Cerebellar cortex (tissue), 1 donor: ENCODE results near the gene SPON1.
"Not testable (repeated sequence)": the region's sequence is repeated elsewhere in the genome, so short reads cannot be mapped to it uniquely, and the experiment has no call there.

Source experiments
- DNase-seq: peaks from one replicate; pipeline ENCODE4 v3.0.0-alpha.2; 2015; ENCODE audit warnings: low spot score

Gene SPON1

DNA sequence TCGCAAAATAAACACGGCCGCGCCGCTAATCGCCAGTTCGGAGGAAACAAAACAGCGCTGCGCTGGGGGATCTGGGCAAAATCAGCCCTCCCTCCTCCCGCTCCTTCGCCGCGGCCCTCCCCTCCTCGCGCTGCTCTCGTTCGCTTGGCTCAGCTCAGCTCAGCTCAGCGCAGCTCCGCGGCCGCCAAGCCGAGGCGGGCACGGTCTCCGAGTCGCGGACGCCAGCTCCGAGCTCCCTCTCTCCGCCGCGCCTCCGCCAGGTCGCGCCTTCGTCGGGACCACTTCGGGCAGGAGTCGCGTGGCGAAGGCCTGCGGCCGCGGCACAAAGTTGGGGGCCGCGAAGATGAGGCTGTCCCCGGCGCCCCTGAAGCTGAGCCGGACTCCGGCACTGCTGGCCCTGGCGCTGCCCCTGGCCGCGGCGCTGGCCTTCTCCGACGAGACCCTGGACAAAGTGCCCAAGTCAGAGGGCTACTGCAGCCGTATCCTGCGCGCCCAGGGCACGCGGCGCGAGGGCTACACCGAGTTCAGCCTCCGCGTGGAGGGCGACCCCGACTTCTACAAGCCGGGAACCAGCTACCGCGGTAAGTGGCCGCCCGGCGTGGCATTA, at the start of gene SPON1:
Gene SPON1, plus strand, starts transcription at position 162 of the 607 bp plus-strand sequence. Its CDS starts 182 bp downstream, at position 344.
- peak; percentile 33 for DNase-seq

DNA sequence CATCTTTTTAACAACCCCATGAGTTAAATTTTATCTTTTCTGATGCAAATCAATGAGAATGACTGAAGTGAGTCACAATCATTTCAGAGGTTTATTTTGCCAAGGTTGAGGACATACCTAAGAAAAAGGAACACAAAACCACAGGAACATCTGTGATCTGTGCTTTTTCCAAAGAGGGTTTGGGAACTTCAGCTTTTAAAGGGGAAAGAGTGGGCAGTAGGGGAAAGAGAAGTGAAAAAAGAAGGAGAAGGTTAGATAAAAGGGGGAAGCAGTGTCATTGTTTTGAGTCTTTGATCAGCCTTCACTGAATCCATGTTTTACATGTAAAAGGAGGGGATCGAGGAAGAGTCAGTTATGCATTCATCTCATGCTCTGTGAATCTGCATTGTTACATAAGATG, 45.3 kb upstream of the SPON1 start:
- DNase-seq, result no peak

DNA sequence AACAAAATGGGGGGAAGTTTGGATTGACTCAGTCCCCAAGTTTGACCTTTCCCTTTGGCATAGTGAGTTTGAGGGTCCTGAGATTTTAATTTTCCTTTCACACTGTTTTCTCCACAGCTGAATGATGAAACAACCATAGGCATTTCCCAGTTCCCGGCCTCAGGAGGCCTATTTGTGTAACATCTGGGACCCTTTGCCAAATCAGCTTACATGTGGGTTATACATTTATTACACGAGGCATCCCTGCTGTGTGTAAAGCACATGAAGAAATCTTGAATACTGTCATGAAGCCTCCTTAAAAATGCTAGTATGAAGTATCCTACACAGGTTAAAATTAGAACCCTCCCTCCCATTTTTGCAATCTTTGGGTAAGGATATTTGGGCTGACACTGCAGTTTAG, 44.6 kb upstream of the SPON1 start:
- no peak for DNase-seq

DNA sequence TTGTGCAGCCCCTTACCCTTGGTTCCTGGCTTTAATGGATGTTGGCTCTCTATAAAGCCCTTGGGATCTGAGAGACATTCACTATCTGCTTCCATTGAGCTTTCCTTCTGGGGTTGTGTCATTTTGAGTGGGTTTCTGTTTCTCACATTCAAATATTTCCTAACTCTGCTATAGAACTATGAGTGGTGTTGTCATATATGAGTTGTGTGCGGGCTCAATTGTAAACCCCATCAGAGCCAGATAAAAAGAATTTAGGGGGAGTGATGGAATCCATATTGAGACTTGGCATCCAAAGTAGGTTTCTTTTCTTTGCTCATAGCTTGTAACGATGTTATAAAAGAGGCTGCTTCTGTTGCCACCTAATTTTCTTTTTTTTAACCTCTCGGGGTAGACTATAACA, 41.8 kb upstream of the SPON1 start:
- DNase-seq, result no peak

DNA sequence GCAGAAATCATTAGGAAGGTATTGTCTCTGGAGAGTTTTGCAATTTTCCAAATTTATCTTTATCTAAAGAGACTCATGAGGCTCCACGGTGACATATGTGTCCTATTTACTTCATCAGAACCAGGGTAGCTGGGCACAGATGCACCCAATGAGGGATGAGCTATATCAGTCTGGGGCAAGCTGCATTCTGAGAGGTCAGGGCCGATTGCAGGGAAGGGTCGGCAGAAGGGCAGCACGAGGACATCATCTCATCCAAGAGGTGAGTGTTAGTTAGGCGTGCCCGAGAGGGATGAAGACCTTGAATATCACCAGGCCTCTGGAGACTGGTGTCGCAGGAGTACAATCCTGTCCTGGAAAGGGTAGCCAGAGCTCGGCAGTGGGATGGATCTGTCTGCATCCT, 41.0 kb upstream of the SPON1 start:
- DNase-seq, result peak; percentile 39

DNA sequence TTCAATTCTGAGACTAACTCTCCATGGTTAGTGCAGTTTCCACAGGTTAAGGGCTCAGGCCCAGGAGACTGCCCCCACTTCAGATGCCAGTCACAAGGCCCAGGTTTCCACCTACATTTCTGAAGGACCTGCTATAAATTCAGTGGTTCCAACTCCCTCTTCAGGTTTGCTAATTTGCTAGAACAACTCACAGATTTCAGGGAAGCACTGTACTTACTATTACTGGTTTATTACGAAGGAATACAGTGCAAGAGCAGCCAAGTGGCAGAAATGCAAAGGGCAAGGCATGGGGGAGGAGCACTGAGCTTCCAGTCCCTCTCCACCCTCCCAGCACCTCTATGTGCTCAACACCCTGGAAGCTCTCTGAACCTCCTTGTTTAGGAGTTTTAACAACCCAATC, 39.3 kb upstream of the SPON1 start:
- DNase-seq, result no peak

DNA sequence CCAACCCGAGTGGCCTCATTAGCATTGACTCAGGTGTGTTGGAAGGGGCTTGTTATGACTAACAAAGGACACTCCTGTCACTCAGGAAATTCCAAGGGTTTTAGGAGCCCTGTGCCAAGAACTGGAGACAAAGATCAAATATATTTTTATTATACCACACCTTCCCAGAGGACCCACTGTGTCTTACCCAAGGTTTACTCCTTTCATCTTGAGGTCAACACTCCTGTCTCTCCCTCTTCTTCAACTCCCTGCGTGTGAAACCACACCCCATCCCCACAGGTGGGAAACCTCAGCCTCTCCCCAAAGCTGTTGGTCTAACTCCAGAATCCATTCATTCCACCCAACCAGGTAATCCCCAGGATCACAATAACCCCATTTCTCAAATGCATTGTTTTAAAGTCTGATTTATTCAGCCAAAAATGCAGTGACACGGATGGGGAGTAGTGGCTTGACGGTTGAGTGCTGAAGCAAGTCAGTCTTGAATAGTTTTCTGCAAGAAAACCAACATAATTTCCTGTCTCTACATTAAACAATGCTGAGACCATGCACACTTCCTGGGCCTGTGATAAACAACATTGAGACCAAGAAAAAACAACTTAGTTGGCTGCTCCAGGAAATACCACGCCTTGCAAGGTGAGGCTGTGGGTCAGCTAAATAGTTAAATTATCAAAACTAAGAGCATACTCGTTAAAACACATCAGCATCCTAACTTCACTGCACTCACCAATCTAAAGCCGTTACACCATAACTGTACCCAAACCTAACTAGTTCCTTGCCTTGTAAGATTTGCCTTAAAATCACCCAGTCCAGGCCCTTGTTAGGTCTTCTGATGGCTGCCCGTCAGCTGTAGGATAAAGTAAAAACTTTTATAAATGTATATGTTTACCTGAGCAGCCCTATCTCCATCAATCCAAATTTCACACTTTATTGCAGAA, 38.5 kb upstream of the SPON1 start:
- DNase-seq, result no peak

DNA sequence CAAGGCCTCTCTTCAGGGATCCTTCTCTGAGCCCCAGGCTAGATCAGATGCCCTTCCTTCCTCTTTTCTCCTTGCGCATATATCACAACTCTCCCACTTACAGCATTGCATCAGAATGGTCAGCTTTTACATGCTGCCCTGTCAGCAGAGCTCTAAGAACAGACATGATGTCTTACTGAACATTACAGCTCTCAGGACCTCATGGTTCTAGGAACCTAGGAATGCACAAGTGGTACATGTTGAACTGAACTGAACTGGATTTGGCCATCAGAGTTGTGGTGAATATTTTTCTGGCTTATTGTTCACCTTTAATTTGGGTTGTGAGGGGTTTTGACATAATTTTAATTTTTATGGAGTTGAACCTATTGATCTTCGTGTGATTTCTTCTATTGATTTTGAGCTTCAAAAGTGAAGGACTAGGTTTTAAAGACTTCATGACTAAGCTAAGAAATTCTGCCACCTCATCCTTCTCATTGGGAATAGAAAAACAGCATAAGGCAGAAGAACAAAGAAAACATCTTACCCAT, 37.7 kb upstream of the SPON1 start:
- no peak for DNase-seq

DNA sequence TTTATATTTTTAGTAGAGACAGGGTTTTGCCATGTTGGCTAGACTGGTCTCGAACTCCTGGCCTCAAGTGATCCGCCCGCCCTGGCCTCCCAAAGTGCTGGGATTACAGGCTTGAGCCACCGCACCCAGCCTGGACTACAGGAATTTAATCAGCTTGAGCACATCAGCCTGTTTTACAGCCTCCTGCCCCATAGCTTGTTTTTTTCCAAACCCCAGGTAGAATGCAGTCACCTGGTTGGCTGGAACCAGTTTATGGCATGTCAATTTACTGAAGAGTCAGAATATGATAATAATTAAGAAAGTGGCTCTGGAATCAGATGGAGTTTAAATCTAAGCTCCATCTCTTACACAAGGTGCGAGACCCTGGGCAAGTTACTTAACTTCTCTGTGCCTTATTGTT, 36.2 kb upstream of the SPON1 start:
- not testable (repeated sequence) for DNase-seq

DNA sequence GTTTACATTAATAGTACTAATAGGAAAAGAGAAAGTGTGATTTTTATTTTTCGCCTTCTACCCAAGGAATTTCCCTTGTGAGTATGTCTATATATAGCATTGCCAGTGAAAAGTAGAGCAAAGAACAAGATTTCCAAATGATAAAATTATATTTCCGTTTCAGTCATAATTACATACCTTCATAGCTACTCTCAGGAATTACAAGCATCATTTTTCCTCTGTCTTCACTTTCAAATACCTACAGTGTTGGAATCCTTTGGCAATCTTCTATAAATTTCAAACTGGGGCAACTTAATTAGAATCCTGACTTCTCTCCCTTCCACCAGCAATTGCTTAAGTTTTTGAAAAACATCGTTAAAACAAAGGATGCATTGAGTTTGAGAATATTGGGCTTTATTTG, 35.5 kb upstream of the SPON1 start:
- DNase-seq, result no peak

DNA sequence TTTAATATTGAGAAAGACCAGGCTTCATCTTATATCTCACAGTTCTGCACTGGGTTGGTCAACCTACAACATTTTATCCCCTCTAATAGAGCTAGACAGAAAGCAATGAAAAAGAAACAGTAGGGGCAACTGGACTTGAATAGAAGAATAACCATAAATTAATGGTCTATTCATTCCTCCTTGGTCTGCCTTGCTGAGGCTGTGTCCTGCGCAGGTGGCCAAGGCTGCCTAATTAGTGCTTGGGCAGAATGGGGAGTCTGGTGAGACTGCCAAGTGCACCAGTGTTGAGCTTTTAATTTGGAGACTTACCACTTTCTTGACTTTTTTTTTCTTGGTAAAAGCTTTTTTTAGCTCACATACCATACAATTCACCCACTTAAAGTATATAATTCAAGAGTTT, 35.0 kb upstream of the SPON1 start:
- no peak for DNase-seq

DNA sequence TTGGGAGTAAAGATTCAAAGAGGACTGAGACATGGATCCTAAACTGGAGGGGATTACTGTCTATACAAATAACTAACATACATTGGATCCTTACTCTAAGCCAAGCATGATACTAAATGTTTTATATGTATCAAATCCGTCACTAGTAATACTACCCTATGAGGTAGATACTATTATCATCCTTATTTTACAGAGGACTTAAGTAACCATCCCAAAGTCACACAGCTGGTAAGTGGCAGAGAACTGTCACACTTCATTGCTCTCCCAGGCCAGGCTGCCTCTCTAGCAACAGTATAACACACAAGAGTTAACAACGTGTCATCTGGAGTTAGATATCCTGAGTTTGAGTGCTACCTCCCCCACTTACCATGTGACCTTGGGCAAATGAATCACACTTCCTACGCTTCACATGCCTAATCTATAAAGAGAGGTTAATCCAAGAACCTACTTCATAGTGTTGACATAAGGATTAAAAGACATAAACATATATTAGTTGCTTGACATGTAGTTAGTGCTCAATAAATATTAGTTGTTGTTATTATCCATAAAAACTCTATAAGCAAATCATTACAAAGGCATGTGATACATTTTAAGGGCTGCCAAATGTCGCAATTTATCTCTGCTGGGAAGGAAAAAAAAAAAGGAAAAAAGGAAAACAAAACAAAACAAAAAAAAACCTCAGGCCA, 33.8 kb upstream of the SPON1 start:
- no peak for DNase-seq

DNA sequence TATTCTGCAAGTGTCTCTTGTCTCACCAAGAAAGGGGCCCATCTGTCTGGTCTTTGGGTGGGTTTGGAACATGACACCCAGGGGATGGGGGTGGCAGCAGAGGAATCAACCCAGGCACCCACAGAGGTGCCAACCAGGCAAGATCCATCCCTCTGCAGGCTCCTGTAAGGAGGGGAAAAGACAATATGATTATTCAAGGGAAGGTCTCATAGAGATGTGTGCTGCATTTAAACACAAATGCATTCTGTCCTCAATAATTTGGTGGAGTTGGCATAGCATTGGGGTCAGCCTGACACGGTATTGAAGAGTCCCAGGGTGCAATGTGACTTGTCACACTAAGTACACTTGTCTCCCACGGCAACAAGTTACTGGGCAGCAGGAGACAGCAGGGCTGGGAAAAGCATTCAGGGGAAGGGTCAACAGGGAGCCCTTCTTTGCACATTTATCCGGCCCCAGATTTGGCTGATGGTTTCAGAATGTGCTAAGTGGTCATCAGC, 33.1 kb upstream of the SPON1 start:
- peak; percentile 30 for DNase-seq

DNA sequence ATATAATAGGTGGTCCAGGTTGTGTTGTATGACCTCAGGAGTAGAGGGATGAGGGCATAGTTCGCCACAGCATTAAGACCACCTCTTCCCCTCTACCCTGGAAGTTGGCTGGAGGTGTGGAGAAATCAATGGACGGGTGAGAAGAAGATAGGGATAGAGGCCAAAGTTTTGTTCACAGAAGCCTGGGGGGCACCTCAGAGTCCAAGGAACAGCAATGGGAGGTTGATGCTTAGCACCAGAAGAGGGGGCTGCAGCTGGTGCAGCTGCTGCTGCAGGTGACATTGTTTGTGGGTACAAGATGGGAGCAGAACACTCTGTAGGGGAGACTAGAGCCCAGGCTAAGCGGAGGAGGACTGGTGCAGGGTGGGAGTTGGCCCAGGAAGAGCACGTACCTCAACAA, 31.2 kb upstream of the SPON1 start:
- no peak for DNase-seq

DNA sequence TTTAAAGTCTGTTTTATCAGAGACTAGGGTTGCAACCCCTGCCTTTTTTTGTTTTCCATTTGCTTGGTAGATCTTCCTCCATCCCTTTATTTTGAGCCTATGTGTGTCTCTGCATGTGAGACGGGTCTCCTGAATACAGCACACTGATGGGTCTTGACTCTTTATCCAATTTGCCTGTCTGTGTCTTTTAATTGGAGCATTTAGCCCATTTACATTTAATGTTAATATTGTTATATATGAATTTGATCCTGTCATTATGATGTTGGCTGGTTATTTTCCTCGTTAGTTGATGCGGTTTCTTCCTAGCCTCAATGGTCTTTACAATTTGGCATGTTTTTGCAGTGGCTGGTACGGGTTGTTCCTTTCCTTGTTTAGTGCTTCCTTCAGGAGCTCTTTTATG, 25.4 kb upstream of the SPON1 start:
- DNase-seq, result not testable (repeated sequence)

DNA sequence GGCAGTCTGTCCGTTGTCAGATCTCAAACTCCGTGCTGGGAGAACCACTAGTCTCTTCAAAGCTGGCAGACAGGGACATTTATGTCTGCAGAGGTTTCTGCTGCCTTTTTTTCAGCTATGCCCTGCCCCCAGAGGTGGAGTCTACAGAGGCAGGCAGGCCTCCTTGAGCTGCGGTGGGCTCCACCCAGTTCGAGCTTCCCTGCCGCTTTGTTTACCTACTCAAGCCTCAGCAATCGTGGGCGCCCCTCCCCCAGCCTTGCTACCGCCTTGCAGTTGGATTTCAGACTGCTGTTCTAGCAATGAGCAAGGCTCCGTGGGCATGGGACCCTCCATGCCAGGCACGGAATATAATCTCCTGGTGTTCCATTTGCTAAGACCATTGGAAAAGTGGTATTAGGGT, 23.7 kb upstream of the SPON1 start:
- DNase-seq, result not testable (repeated sequence)

DNA sequence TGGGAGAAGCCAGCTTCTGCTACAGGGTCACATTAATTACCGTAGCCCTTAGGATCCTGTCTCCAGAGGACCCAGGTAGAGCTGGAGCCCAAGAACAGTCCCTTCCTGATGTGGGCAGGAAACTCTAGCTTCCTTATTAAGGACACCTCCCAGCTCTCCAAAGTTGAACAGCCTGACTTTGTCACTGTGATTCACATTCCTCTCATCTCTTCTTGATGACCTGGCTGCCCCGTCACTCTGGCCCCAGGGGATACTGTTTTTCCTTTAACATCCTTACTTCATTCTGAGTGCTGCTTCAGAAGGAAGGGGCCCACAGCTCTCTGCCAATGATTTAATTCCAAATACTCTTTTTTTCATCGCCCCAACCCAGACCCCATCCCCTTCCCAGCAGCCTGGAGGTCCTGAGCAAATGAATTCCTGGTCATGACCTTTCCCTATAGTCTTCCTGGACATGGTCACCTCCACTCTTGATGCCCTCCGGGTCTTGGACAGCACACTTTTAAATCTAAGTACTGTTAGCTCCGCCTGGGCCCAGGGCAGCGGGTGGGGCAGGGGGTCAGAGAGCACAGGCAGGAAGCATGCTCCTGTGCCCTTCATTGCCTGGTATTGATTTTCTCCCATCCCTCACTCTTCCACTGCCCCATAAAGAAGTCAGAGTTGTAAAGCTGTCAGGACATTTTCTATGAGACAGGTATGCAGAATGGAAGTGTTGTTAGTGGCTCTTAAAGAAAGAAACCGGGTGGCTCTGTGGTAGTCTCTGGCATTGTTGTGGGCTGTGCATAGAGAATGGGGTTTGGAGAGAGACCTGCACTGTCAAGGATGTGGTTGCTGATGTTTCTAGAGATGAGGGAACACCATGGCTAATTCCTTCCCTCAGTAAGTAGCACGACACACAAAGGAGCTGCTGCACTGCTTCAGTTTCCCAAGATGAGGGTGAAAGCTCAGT, 22.3 kb upstream of the SPON1 start:
- DNase-seq, result no peak

DNA sequence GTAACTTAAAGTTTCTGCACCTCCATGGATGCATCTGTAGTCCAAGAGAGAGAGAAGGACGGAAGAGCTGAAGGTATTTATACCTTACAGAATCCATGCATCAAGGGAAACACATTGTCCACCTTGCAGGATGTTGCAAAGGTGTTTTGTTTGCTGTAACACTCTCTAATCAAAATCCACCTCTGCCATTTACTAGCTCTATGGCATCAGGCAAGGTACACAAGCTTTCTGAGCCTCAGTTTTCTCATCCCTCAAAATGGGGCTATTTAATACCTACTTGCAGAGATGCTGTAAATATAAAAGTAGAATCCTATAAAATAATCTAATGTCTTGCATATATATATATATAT, 21.6 kb upstream of the SPON1 start:
- no peak for DNase-seq

DNA sequence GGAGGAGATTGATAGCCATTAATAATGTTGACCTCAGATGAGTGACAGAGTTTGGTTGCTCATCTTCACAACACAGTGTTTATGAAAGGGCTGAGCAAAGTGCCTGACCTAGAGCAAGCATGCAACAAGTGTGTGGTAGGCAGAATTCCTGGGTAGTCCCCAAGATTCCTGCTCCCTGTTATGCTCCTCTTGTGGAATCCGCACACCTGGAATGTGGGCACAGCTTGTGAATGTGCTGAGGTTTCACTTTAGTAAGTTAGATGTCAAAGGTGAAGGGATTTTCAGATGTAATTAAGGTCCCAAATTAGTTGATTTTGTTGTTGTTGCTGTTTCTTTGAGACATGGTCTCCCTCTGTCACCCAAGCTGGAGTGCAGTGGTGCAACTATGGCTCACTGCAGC, 20.7 kb upstream of the SPON1 start:
- no peak for DNase-seq

DNA sequence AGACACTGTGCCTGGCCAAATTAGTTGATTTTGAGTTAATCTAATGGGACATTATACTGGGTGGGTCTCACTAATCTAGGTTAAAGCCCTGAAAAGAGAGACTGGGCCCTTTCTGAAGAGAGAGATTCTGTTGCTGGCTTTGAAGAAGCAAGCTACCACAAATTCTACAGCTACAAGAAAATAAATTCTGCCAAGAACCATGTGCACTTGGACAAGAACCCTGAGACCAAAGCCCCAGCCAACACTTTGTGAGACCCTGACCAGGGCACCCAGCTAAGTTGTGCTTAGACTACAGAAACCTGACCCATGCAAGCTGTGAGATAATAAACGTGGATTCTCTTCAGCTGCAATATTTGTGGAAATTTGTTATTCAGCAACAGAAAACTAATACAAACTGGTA, 20.1 kb upstream of the SPON1 start:
- no peak for DNase-seq

DNA sequence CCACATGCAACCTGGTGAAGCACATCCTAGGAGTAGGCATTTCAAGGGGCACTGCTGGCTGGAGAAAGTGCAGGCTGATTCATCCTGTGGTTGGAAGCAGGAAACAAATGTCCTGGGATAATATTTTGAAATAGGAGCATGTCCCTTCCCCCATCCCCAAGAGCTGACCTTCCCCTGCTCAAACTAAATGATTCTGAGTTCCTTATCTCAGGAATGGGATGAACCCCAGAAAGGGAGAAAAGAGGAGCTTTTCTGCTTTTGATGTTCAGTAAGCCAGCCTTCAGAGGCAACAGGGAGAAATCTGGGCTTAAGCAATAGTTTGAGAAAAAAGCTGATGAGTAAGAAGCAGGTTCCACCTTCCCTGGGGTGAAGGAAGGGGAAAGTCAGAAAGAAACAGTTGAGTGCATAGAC, 19.5 kb upstream of the SPON1 start:
- no peak for DNase-seq

DNA sequence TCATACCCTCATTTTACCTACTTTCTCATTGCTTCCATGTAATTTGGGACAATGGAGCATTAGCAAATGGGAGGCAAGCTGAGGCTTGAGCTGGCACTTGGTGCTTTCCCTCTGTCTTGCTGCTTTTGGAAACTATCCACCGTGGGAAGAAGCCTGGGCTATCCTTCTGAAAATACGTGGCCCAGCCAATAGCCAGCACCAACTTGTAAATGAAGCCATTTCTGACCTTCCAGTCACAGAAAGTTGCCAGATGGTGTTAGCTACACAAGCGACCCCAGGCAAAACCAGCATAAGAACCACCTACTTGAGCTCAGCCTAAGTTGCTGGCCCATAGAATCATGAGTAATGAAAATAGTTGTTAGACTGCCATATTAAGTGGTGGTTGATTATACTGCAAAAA, 18.5 kb upstream of the SPON1 start:
- DNase-seq, result no peak
